ENCODE data around the gene BACH1.

Gene BACH1

DNA sequence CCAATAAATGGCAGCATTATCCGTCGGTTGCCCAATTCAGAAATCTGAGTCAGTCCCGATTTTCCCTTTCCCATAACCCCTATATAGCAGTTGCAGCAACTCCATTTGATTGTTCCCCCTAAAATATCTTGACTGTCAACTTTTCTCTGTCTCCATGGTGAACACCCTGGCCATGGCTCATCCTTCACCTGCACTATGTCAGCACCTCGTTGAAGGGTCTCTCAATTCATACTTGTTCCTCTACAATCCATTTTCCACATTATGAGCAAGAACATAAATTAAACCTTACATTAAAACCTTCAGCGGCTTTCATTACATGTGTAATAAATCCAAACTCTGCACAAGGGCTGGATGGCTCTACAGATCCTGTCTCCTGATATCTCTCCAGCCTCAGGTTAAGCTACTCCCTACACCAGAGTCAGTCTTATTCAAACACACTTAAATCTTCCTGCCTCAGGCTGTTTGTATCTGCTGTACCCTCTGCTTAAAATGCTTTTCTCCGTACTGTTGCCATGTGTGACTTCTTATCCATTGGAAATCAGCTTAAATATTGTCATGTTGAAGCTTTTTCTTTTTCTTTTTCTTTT, 87.3 kb downstream of the BACH1 start:
- no peak for DNase-seq

DNA sequence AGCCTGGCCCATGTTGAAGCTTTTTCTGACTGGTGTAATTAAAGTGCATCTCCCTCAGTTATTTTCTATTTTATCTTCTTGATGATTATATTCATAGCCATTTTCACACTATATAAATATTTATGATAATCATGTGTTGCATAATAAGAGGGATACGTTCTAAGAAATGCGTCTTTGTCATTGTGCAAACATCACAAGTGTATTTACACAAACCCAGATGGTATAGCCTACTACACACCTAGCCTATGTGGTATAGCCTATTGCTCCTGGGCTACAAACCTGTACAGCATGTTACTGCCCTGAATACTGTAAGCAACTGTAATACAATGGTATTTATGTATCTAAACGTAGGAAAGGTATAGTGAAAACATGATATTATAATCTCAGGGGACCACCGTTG, 88.1 kb downstream of the BACH1 start:
- no peak for DNase-seq

DNA sequence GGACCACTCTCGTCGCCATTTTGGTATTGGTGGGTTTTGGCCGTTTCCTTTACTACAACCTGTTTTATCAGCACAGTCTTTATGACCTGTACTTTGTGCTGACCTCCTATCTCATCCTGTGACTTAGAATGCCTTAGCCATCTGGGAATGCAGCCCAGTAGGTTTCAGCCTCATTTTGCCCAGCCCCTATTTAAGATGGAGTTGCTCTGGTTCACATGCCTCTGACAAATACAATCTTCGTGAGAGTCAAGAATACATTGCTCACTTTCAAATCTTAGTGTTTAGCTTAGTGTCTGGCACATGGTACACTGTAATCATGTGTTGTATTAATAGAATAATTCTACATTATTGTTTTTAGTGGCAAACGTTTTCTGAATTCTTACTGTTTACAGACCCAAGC, 88.9 kb downstream of the BACH1 start:
- no peak for DNase-seq

DNA sequence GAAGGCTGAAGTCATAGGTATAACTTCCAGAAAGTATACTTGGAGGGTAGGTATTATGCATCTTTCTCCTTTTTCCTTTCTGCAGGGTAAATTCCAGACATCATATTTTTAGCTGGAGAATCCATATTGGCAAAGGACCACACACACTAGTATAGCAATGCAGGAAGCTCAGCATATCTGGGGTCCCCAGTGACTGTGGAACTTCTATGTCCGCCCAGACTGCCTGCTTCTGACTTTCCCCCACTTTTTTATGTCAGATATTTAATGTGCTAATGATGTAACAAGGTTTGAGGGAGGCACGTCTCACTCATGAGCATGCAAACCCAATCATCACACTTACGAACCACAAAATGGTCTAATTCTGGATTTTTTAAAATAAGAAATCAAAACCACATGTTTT, 90.4 kb downstream of the BACH1 start:
- no peak for DNase-seq

DNA sequence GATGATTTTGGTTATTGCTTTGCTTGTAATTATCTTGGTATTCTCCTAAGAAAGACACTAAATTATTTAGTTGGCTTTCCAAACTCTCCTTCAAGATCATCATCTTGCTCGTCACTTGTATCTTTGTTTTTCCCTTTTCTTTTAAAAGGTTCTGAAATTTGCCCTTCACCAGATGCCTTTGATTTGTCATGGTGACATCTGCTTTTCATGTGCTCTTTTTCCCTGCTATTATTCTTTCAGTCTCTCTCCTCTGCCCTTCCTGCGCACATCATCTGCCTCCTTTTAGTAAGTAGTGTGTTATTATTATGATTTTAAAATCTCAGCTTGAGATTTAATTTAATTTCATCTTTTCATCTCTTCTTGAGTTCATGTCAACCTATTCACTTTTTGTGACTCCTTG, 92.1 kb downstream of the BACH1 start:
- no peak for DNase-seq

DNA sequence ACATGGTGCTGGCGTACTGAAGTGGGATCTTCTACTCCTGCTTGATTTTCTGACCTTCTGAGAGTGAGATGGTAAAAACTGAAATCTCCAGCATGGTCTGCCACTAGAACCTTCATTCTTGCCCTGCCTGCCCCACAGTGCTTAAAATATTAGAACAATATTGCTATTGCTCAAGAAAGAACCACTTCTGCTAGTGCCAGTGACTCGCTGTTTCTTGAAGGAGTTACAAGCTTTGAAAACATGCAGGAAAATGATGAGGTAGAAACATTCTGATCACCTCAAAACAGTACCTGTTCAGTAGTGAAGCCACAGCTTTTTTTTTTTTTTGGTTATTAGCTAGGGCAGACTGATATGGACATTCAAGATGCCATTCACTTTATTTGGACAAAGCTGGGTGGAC, 95.3 kb downstream of the BACH1 start:
- DNase-seq = no peak
